Suprapubic skin (tissue), 4 donors: ENCODE data around the gene PTTG1IP. TPM values are rescaled to one million over a fixed set of nuclear protein-coding genes. Genes with fewer than 3 reads are reported as not detected.
A peak's percentile ranks its signal among the peaks of the same experiment; 100 is the strongest.

Source experiments
- DNase-seq, 2 donors: peaks; one replicate each; pipeline ENCODE4 v3.0.0-alpha.2; 2019; ENCODE audit warnings: low spot score in 2 of 2
- H3K27ac ChIP-seq: fragments of 200-600 bp; sonication (generic); one replicate; pipeline ENCODE4 v1.5.1; 2019
- H3K27me3 ChIP-seq: fragments of 200-600 bp; sonication (generic); one replicate; pipeline ENCODE4 v1.5.1; 2019
- H3K36me3 ChIP-seq: fragments of 200-600 bp; sonication (generic); one replicate; pipeline ENCODE4 v1.5.1; 2019
- H3K4me1 ChIP-seq: fragments of 200-600 bp; sonication (generic); one replicate; pipeline ENCODE4 v1.5.1; 2019
- H3K4me3 ChIP-seq: fragments of 200-600 bp; sonication (generic); one replicate; pipeline ENCODE4 v1.5.1; 2019; ENCODE audit warnings: mild to moderate bottlenecking
- H3K9me3 ChIP-seq: fragments of 200-600 bp; sonication (generic); one replicate; pipeline ENCODE4 v1.5.1; 2019
- CTCF ChIP-seq, 2 donors: fragments of 200-600 bp in 1 of 2; fragments of 450-650 bp in 1 of 2; sonication (generic) in 1 of 2; IDR thresholded peaks; one replicate each; pipeline ENCODE4 v1.5.1; 2016 to 2019; ENCODE audit warnings: antibody characterized with exemption in 2 of 2, mild to moderate bottlenecking in 1 of 2, moderate library complexity in 1 of 2
- EP300 ChIP-seq: sonication (generic); formaldehyde crosslinking; IDR thresholded peaks from one replicate; pipeline ENCODE4 v1.6.1; 2017; ENCODE audit warnings: antibody characterized with exemption
- POLR2A ChIP-seq, 2 donors: fragments of 450-650 bp; IDR thresholded peaks; one replicate each; pipeline ENCODE4 v1.6.1; 2017; ENCODE audit warnings: antibody characterized with exemption in 2 of 2, mild to moderate bottlenecking in 2 of 2, moderate library complexity in 2 of 2
- POLR2AphosphoS5 ChIP-seq, 3 donors: sonication (generic); formaldehyde crosslinking; IDR thresholded peaks; one replicate each; pipeline ENCODE4 v1.6.1; 2017; ENCODE audit warnings: antibody characterized with exemption in 3 of 3
- WGBS: methylation state at CpG from one replicate; pipeline ENCODE4 v1.1.5; 2018; 5-methylcytosine and 5-hydroxymethylcytosine counted together
- total RNA-seq, 4 donors: library from RNA; depleted of rRNA; stranded (reverse); fragments of >200 nt; gene quantifications; one replicate each; pipeline ENCODE4 v1.1.0, GENCODE V29; 2016

The PTTG1IP gene
- total RNA-seq, 4 donors from 2014 or later = 114 to 172 (median 143) TPM

- Histone ChIP-seq H3K36me3 (no peaks in the 10 kb centered on the region), H3K4me1 (peaks cover 29% of the 10 kb centered on the region), H3K27me3 (no peaks in the 10 kb centered on the region), H3K4me3 (no peak overlapping the region), H3K9me3 (peaks cover 26% of the 10 kb centered on the region), H3K27ac (no peak overlapping the region)
- no peak for DNase-seq
- no peak for TF ChIP-seq EP300
- no peak for TF ChIP-seq POLR2A (IDR thresholded peaks at IDR 0.05)
- no peak for TF ChIP-seq CTCF (IDR thresholded peaks at IDR 0.05)
- no peak for TF ChIP-seq POLR2AphosphoS5 (IDR thresholded peaks at IDR 0.05)
- 96% methylated on average over 32 of the region's 33 CpGs for WGBS
Measured at GRCh38 chr21:44819283-44820243, 53.9 kb downstream of the PTTG1IP start.

DNA sequence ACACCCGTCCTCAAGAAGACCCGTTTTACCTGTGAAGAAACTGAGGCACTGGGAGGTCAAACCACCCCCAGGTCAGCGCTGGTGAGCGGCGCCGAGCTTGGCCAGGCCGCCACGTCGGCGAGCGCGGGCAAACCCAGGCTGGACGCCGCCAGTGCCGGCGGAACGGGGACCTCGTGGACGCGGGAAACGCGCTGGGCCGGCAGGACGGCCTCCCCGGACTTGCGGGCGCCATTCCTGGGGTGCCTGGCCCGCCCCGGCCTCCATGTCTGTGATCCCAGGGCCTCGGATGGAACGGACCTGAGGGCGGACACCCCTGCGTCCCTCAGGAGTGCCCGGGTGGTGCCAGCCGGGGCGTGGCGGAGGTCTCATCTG lies 54.9 kb downstream of the PTTG1IP start:
- peaks cover 26% of the 10 kb centered on the region for H3K9me3 ChIP-seq
- DNase-seq = no peak
- WGBS = no CpG with 5 or more reads among the region's 37 CpGs

DNA sequence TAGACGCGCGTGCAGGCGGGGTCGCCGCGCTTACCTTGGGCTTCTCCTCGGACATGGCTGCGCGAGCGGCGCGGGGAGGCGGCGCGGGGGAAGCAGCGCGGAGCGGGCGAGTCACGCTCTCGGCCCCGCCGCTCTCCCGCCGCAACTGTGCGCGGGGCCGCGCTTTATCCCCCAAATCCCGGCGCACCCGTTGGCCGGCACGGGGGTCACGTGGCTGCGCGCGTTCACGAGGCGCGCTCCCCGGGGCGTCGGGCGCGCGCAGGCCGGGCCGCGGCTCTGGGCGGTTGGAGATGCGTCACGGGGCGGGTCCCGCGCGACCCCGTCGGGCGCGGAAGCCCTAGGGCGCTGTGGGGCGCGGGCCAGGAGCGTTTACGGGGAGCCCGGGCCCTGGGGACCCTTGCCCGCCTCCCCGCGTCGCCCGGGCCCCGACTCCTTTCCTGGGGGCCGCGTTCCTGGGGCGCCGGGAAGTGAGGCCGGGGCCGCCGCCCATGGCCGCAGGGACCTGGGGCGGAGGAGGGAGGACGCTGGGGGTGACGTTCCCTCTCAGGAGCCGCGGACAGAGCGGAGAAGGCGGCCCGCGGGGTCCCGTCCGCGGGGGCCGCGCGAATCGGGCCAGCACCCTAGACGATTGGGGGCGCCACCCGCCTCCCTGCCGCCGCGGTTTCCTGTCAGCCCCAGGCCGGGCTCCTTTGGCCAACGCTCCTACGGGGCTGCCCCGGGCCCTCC lies 55.4 kb downstream of the PTTG1IP start, which contains the start of gene SUMO3:
Gene SUMO3, minus strand, starts transcription at position 149 of the 726 bp plus-strand sequence. Its CDS starts 94 bp downstream, at position 55.
- Histone ChIP-seq H3K4me3 (peak within 1 kb of the TSS; percentile 66), H3K27me3 (no peaks in the 10 kb centered on the region), H3K4me1 (peaks cover 36% of the 10 kb centered on the region), H3K27ac (peak within 1 kb of the TSS; percentile 91), H3K9me3 (peaks cover 22% of the 10 kb centered on the region), H3K36me3 (peaks cover 8% of the 10 kb centered on the region)
- DNase-seq = peak in 1 of 2 donors; percentile 82
- WGBS = 0% methylated on average over 9 of the region's 108 CpGs
- TF ChIP-seq POLR2AphosphoS5 (IDR thresholded peaks at IDR 0.05) = peak in 1 of 3 donors; percentile 4
- TF ChIP-seq EP300 = no peak
- TF ChIP-seq POLR2A (IDR thresholded peaks at IDR 0.05) = peak; percentile 93 to 96
- no peak for TF ChIP-seq CTCF (IDR thresholded peaks at IDR 0.05)

More for the DNA sequence above, 54.9 kb downstream of the PTTG1IP start:
- H3K4me3 ChIP-seq = peak overlapping the region; percentile 66
- H3K36me3 ChIP-seq = peaks cover 3% of the 10 kb centered on the region
- peak overlapping the region; percentile 91 for H3K27ac ChIP-seq
- no peaks in the 10 kb centered on the region for H3K27me3 ChIP-seq
- peaks cover 36% of the 10 kb centered on the region for H3K4me1 ChIP-seq
- no peak for TF ChIP-seq POLR2A (IDR thresholded peaks at IDR 0.05)
- no peak for TF ChIP-seq EP300
- no peak for TF ChIP-seq CTCF (IDR thresholded peaks at IDR 0.05)
- no peak for TF ChIP-seq POLR2AphosphoS5 (IDR thresholded peaks at IDR 0.05)

- Histone ChIP-seq H3K27ac (peak overlapping the region; percentile 91), H3K27me3 (no peaks in the 10 kb centered on the region), H3K36me3 (peaks cover 14% of the 10 kb centered on the region), H3K9me3 (peaks cover 18% of the 10 kb centered on the region), H3K4me3 (peak overlapping the region; percentile 66), H3K4me1 (peaks cover 41% of the 10 kb centered on the region)
- DNase-seq = peak; percentile 93 to 94
- WGBS = under 1% methylated on average over 18 of the region's 43 CpGs
- TF ChIP-seq POLR2A (IDR thresholded peaks at IDR 0.05) (no peak), EP300 (no peak), POLR2AphosphoS5 (IDR thresholded peaks at IDR 0.05) (no peak), CTCF (IDR thresholded peaks at IDR 0.05) (no peak)
Measured at GRCh38 chr21:44817506-44817880, 56.0 kb downstream of the PTTG1IP start.
